HG02759 (cell line): Measurements from ENCODE around the gene MOB3C.

Experiments
- ATAC-seq: cut with Tn5 transposase; IDR thresholded peaks from one replicate; pipeline ENCODE4 v1.9.1; 2021; ENCODE audit warnings: mild to moderate bottlenecking, moderate library complexity; ENCODE audit not compliant: unreplicated experiment

MOB3C gene

GRCh38 chr1:46580140-46580903 lies 36.3 kb downstream of the MOB3C start:
- ATAC-seq, result no peak

- no peak for ATAC-seq
These were observed 38.9 kb downstream of the MOB3C start for GRCh38 chr1:46577671-46578070.

DNA sequence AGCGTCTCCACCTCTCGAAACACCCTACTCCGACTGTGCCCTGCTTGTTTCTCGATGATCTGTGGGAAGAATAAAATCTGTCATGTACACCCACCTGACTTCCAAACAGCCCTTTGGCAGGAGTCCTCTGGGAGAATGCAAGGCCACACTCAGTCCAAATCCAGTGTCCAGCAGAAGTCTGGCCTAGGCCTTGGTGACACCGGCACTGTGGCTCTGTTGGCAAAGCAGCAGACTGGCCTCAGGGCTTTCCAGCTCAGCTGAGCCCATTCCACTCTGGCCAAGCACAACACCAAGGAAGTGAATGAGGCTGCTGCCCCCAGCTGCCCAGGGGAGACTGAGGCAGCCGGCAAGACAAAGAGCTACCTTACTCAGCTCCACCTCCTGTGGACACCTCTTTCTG lies 40.0 kb downstream of the MOB3C start:
- no peak for ATAC-seq

DNA sequence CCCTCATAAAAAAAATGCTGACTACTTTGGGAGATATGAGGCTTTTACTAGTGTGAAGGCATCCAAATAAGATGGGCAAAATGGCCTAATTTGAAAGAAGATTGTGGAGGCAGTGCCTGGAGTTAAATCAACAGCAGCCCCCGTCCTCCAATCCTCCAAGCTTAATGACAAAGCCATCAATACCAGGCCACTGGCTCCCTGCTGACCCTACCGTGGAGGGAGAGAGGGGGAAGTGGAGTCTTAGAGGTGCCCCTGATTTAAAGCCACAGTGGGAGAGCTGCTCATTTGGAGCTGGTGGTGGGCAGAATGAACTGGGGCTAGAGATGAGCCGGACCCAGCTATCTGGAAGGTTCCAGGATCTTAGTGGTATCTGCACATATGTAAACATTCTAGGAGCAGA lies 40.8 kb downstream of the MOB3C start:
- no peak for ATAC-seq

GRCh38 chr1:46575300-46575699 lies 41.3 kb downstream of the MOB3C start:
- no peak for ATAC-seq

DNA sequence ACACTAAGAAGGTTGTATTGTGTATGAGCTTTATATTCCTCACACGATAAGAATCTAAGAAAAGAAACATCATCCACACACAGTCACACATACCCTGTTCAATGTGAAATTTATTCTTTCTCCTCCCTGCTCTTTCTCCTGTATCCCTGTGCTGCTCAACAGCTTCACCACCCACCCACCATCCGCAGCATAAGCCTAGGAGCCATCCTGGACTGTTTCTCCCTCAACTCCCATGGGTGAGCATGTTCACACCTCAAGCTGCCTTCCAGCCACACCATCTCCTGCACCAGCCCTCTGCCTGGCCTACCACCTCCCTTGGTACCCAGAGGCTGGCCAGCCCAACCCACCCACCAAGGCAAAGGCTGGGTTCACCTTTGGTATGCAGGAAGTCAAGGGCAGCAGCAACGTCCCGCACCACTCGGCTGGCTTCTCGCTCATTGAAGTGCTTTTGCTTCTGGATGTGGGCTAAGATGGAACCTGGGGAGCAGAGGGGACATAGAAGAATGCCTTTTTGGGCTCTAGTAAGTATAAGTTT lies 44.9 kb downstream of the MOB3C start:
- ATAC-seq, result no peak

DNA sequence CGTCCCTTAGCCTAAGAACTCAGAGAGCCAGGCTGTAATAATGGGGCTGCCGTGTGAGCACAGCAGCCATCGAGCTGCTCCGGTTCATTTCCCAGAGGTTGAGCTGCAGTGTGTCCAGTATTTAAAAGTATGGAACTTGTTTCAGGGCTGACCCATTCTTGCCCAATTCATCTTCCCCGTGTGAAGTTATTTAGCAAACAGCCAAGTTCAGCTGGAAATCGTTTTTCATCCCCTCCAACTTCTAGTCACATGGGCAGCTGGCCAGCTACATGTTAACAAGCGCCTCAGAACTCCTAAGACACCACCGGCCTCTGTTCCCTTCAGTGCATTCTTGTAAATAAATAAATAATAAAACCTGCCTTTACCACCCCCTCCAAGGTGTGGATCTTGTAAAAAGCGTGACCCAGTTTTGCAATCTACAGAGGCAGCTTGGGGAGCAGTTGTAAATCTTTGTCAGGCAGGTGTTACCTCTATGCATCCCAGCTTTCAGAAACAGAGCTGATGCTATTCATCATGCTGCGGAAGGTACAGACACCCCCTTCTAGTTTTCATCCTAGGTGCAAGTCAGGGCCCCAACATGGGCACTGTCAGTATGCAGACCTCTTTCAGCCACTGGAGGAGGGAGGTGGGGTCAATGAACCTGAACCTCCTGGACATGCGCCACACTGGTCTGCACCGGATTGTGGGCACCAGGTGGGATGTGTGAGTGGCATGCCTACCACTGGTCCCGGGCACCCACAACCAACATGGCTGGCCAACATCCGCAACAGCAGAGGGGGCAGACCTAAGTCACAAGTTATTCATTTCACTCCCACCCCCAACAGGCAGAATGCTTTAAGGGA lies 46.5 kb downstream of the MOB3C start:
- ATAC-seq, result no peak

DNA sequence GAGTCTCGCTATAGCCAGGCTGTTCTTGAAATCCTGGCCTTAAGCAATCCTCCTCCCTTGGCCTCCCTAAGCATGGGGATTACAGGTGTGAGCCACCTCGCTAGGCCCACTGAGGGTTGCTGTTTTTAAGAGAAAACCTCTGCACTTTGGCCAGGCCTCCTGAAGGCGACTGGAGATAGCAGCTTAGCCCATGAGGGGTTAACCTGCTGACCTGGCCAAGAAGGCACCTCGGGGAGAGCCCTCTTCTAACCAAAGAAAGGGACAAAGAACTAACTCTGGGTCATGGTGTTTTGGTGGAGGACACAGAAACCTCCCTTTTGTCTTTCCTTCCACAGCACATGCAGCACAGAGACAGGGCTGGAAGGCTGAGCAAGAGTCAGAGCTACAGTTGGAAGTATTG lies 47.5 kb downstream of the MOB3C start:
- ATAC-seq, result no peak

- no peak for ATAC-seq
These were observed 48.1 kb downstream of the MOB3C start for GRCh38 chr1:46568461-46568891.

- ATAC-seq, result no peak
These were observed 53.3 kb downstream of the MOB3C start for GRCh38 chr1:46563341-46563740.

GRCh38 chr1:46562498-46562897 lies 54.1 kb downstream of the MOB3C start:
- ATAC-seq, result no peak

GRCh38 chr1:46558966-46559365 lies 57.6 kb downstream of the MOB3C start:
- ATAC-seq, result no peak

- no peak for ATAC-seq
These were observed 58.3 kb downstream of the MOB3C start for GRCh38 chr1:46558141-46558963.
